Caco-2 (cell line): ENCODE measurements around the gene CBX2. TPM values are rescaled to one million over a fixed set of nuclear protein-coding genes. Genes with fewer than 3 reads are reported as not detected.

Source experiments
- BruUV-seq: library from RNA; stranded (reverse); fragments of 400-500 nt; replicated peaks from 2 replicates; lab custom pipeline; 2021; lab: Mats Ljungman, UMichigan
- CTCF ChIA-PET: fragments of 300-600 bp; sonication (Branson Sonifier 250); formaldehyde crosslinking; loops from one replicate; lab custom pipeline; 2022; ENCODE audit warnings: antibody characterized with exemption; lab: Charles Lee
- POLR2A ChIA-PET: fragments of 300-600 bp; sonication (Branson Sonifier 250); formaldehyde crosslinking; loops from one replicate; lab custom pipeline; 2022; ENCODE audit warnings: antibody characterized with exemption; lab: Charles Lee
- DNase-seq, 2 experiments: peaks; one replicate each; pipeline versions ENCODE4 v3.0.0 to v3.0.0-alpha.2; 2020 to 2022
- H3K27me3 ChIP-seq: replicated peaks from 2 replicates; pipeline ENCODE4 v1.6.0; 2011; ENCODE audit warnings: low read length; ENCODE audit not compliant: control insufficient read depth, insufficient read depth
- H3K36me3 ChIP-seq: 2 replicates; pipeline ENCODE4 v1.5.1; 2011; ENCODE audit warnings: low read length; ENCODE audit not compliant: control insufficient read depth, insufficient read depth
- H3K4me1 ChIP-seq: fragments of 250-450 bp; sonication (Bioruptor Pico); 2 replicates; pipeline ENCODE4 v1.5.1; 2020; ENCODE audit warnings: mild to moderate bottlenecking
- H3K4me3 ChIP-seq: 2 replicates; pipeline ENCODE4 v1.5.1; 2011; ENCODE audit warnings: low read depth, mild to moderate bottlenecking, control low read depth, low read length
- H3K9me3 ChIP-seq: fragments of 250-450 bp; sonication (Bioruptor Pico); 2 replicates; pipeline ENCODE4 v1.5.1; 2020; ENCODE audit warnings: mild to moderate bottlenecking, moderate library complexity
- H3K27ac Mint-ChIP-seq: one replicate; pipeline ENCODE4 v1.8.0; 2022; ENCODE audit warnings: mixed read lengths; ENCODE audit not compliant: unreplicated experiment
- H3K27me3 Mint-ChIP-seq: one replicate; pipeline ENCODE4 v1.8.0; 2022; ENCODE audit warnings: mixed read lengths; ENCODE audit not compliant: insufficient read depth, unreplicated experiment
- H3K36me3 Mint-ChIP-seq: one replicate; pipeline ENCODE4 v1.8.0; 2022; ENCODE audit warnings: mild to moderate bottlenecking, mixed read lengths; ENCODE audit not compliant: insufficient read depth, unreplicated experiment
- H3K4me1 Mint-ChIP-seq: one replicate; pipeline ENCODE4 v1.8.0; 2022; ENCODE audit warnings: low read depth, mixed read lengths; ENCODE audit not compliant: unreplicated experiment
- H3K4me3 Mint-ChIP-seq: one replicate; pipeline ENCODE4 v1.8.0; 2022; ENCODE audit warnings: mild to moderate bottlenecking, moderate library complexity, mixed read lengths; ENCODE audit not compliant: unreplicated experiment
- H3K9me3 Mint-ChIP-seq: one replicate; pipeline ENCODE4 v1.8.0; 2022; ENCODE audit warnings: mixed read lengths; ENCODE audit not compliant: unreplicated experiment
- intact Hi-C: fragments of 100-400 bp; cut with micrococcal nuclease; formaldehyde crosslinking; loops from one replicate; pipeline ENCODE4 v1.10.0; 2022; ENCODE audit not compliant: unreplicated experiment
- total RNA-seq: library from RNA; stranded (reverse); gene quantifications from 2 replicates; pipeline ENCODE4 v1.2.3, GENCODE V29; 2022
- TF ChIP-seq, protein P1 (sequence below), 2 experiments: fragments of 200-600 bp in 1 of 2; IDR thresholded peaks; 1 replicate in 1 of 2; 2 replicates in 1 of 2; pipeline versions ENCODE4 v1.5.1 to v1.8.0; 2011 to 2022; ENCODE audit warnings: antibody characterized with exemption in 1 of 2, control low read depth in 1 of 2, inconsistent platforms in 1 of 2, low read depth in 1 of 2, low read length in 1 of 2, mild to moderate bottlenecking in 1 of 2, moderate library complexity in 1 of 2; ENCODE audit not compliant: insufficient read depth in 1 of 2, severe bottlenecking in 1 of 2, unreplicated experiment in 1 of 2

CBX2 gene
- total RNA-seq, 1 experiment from 2014 or later: 52.8 TPM

- CTCF ChIA-PET: interaction anchor here (1.2 kb wide), 1 partner anchor 23 kb away, joined by 3 read pairs; no protein-coding TSS in a partner anchor
- no peak overlapping the region for H3K4me3 Mint-ChIP-seq
- no TSS peak for BruUV-seq
Measured at GRCh38 chr17:79788455-79788854, 10.5 kb downstream of the CBX2 start.

GRCh38 chr17:79788989-79789942, 11.3 kb downstream of the CBX2 start:
- no peaks in the 10 kb centered on the region for H3K9me3 ChIP-seq
- peak overlapping the region; percentile 7 for H3K27ac Mint-ChIP-seq
- H3K36me3 ChIP-seq: no peaks in the 10 kb centered on the region
- DNase-seq: no peak
- no peaks in the 10 kb centered on the region for H3K4me1 Mint-ChIP-seq
- no peaks in the 10 kb centered on the region for H3K27me3 Mint-ChIP-seq
- BruUV-seq: no TSS peak
- H3K4me1 ChIP-seq: no peaks in the 10 kb centered on the region
- H3K9me3 Mint-ChIP-seq: no peaks in the 10 kb centered on the region
- no peaks in the 10 kb centered on the region for H3K27me3 ChIP-seq
- H3K36me3 Mint-ChIP-seq: peaks cover 61% of the 10 kb centered on the region
- H3K4me3 Mint-ChIP-seq: no peak overlapping the region
- CTCF ChIA-PET: interaction anchor here (0.9 to 1.2 kb wide), 3 partner anchors 22 to 47 kb away, joined by 3 to 5 read pairs (median 3); no protein-coding TSS in a partner anchor
- TF ChIP-seq, protein P1, sequence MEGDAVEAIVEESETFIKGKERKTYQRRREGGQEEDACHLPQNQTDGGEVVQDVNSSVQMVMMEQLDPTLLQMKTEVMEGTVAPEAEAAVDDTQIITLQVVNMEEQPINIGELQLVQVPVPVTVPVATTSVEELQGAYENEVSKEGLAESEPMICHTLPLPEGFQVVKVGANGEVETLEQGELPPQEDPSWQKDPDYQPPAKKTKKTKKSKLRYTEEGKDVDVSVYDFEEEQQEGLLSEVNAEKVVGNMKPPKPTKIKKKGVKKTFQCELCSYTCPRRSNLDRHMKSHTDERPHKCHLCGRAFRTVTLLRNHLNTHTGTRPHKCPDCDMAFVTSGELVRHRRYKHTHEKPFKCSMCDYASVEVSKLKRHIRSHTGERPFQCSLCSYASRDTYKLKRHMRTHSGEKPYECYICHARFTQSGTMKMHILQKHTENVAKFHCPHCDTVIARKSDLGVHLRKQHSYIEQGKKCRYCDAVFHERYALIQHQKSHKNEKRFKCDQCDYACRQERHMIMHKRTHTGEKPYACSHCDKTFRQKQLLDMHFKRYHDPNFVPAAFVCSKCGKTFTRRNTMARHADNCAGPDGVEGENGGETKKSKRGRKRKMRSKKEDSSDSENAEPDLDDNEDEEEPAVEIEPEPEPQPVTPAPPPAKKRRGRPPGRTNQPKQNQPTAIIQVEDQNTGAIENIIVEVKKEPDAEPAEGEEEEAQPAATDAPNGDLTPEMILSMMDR (IDR thresholded peaks at IDR 0.05; ENCODE audit: insufficient read depth in 1 of 2, low read depth in 1 of 2, low read length in 1 of 2, severe bottlenecking in 1 of 2, unreplicated experiment in 1 of 2): no peak
- H3K4me3 ChIP-seq: no peak overlapping the region
- POLR2A ChIA-PET: interaction anchor here (0.6 to 0.8 kb wide), 3 partner anchors 8 to 56 kb away, joined by 3 to 8 read pairs (median 4); partner anchors contain the start of gene CBX8
- intact Hi-C loops: no loop called here

More at GRCh38 chr17:79788455-79788854, 10.5 kb downstream of the CBX2 start:
- intact Hi-C loops: no loop called here
- DNase-seq: no peak
- H3K36me3 ChIP-seq: no peaks in the 10 kb centered on the region
- H3K4me1 Mint-ChIP-seq: no peaks in the 10 kb centered on the region
- peaks cover 54% of the 10 kb centered on the region for H3K36me3 Mint-ChIP-seq
- no peaks in the 10 kb centered on the region for H3K27me3 ChIP-seq
- H3K4me3 ChIP-seq: no peak overlapping the region
- no peaks in the 10 kb centered on the region for H3K9me3 Mint-ChIP-seq
- H3K27ac Mint-ChIP-seq: peak overlapping the region; percentile 7
- POLR2A ChIA-PET: interaction anchor here (0.6 kb wide), 1 partner anchor 56 kb away, joined by 4 read pairs; no protein-coding TSS in a partner anchor
- no peaks in the 10 kb centered on the region for H3K27me3 Mint-ChIP-seq
- no peaks in the 10 kb centered on the region for H3K4me1 ChIP-seq
- TF ChIP-seq, protein P1 (IDR thresholded peaks at IDR 0.05; ENCODE audit: insufficient read depth in 1 of 2, low read depth in 1 of 2, low read length in 1 of 2, severe bottlenecking in 1 of 2, unreplicated experiment in 1 of 2): no peak
- no peaks in the 10 kb centered on the region for H3K9me3 ChIP-seq
